Measurements from ENCODE around the gene UBAC1. TPM values are rescaled to one million over a fixed set of nuclear protein-coding genes. Genes with fewer than 3 reads are reported as not detected.

The UBAC1 gene
- total and polyA plus RNA-seq, 10 of the 15 experiments (the other 5 are each of a cell fraction or from before 2014, with no cell fraction given): 16.7 to 54.6 (median 38.5) TPM

GRCh38 chr9:135959814-135960213, 1.4 kb downstream of the UBAC1 start:
- in situ Hi-C loops (cut with MboI) (loop anchor here (5.0 kb wide), 1 partner anchor 162 kb away; no protein-coding TSS in a partner anchor), intact Hi-C loops (cut with micrococcal nuclease; ENCODE audit: unreplicated experiment) (loop anchor here (5.0 to 10.0 kb wide), 2 partner anchors 53 to 325 kb away; partner anchors contain the start of gene CAMSAP1)
- CTCF ChIA-PET: interaction anchor here (0.8 to 2.2 kb wide), 4 partner anchors 10 to 309 kb away, joined by 3 to 14 read pairs (median 4); no protein-coding TSS in a partner anchor
- no peak for TF ChIP-seq SMAD1 (IDR thresholded peaks at IDR 0.05; ENCODE audit: low read depth, partially characterized antibody)
- no peak for TF ChIP-seq EZH2 (IDR thresholded peaks at IDR 0.05; ENCODE audit: borderline replicate concordance, control insufficient read depth, low read depth, low read length)
- no peak for TF ChIP-seq KLF5 (IDR thresholded peaks at IDR 0.05; ENCODE audit: partially characterized antibody)
- no peak for TF ChIP-seq SIX5 (IDR thresholded peaks at IDR 0.05; ENCODE audit: low read depth, low read length, severe bottlenecking)
- no peak for TF ChIP-seq ZNF384 (IDR thresholded peaks at IDR 0.05; ENCODE audit: borderline replicate concordance, low read depth, low read length)
- no peak for TF ChIP-seq FOXK2 (IDR thresholded peaks at IDR 0.05)
- no peak for TF ChIP-seq MEF2A (IDR thresholded peaks at IDR 0.05; ENCODE audit: insufficient read depth, low read depth, low read length)
- no peak for TF ChIP-seq RFX5 (IDR thresholded peaks at IDR 0.05; ENCODE audit: low read depth, low read length)
- no peak for TF ChIP-seq POLR2AphosphoS5 (IDR thresholded peaks at IDR 0.05; ENCODE audit: low read length)
- TF ChIP-seq NFIC (IDR thresholded peaks at IDR 0.05; ENCODE audit: low read depth, low read length): no peak
- TF ChIP-seq, protein P1, sequence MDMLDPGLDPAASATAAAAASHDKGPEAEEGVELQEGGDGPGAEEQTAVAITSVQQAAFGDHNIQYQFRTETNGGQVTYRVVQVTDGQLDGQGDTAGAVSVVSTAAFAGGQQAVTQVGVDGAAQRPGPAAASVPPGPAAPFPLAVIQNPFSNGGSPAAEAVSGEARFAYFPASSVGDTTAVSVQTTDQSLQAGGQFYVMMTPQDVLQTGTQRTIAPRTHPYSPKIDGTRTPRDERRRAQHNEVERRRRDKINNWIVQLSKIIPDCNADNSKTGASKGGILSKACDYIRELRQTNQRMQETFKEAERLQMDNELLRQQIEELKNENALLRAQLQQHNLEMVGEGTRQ (IDR thresholded peaks at IDR 0.05; ENCODE audit: borderline replicate concordance, low read depth, low read length): no peak
- no peak for TF ChIP-seq CUX1 (IDR thresholded peaks at IDR 0.05; ENCODE audit: insufficient replicate concordance, low read depth, low read length)
- TF ChIP-seq SREBF2 (IDR thresholded peaks at IDR 0.05; ENCODE audit: low read length): no peak
- TF ChIP-seq, protein P2, sequence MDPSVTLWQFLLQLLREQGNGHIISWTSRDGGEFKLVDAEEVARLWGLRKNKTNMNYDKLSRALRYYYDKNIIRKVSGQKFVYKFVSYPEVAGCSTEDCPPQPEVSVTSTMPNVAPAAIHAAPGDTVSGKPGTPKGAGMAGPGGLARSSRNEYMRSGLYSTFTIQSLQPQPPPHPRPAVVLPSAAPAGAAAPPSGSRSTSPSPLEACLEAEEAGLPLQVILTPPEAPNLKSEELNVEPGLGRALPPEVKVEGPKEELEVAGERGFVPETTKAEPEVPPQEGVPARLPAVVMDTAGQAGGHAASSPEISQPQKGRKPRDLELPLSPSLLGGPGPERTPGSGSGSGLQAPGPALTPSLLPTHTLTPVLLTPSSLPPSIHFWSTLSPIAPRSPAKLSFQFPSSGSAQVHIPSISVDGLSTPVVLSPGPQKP (IDR thresholded peaks at IDR 0.05; ENCODE audit: low read depth, low read length): no peak

More at GRCh38 chr9:135959814-135960213, 1.4 kb downstream of the UBAC1 start:
- Histone ChIP-seq H2AFZ (ENCODE audit: control insufficient read depth, low read depth, low read length) (no peak overlapping the region), H3K36me3 (ENCODE audit: control insufficient read depth in 2 of 2, insufficient read depth in 2 of 2, low read length in 1 of 2) (peaks cover 0 to 1% of the 10 kb centered on the region in 2 experiments; a peak in 1 of 4 replicates), H3K4me2 (ENCODE audit: control insufficient read depth, insufficient read depth) (peak overlapping the region; percentile 96), H3K9me3 (replicated peaks; ENCODE audit: control insufficient read depth, insufficient read depth, low read length) (no peaks in the 10 kb centered on the region), H3K27ac (ENCODE audit: control insufficient read depth, insufficient read depth) (peak overlapping the region; percentile 76; the same call in 1 of the 2 replicates), H4K20me1 (ENCODE audit: control insufficient read depth, insufficient read depth) (peaks cover 4% of the 10 kb centered on the region; the same call in 1 of the 2 replicates), H3K27me3 (replicated peaks in 1 of 2; ENCODE audit: control insufficient read depth in 2 of 2, insufficient read depth in 2 of 2, low read length in 1 of 2) (no peaks in the 10 kb centered on the region; a peak in 1 of 4 replicates), H3K4me3 (peak overlapping the region; percentile 92), H3K9ac (ENCODE audit: control insufficient read depth, insufficient read depth, low read length) (peak overlapping the region; percentile 82), H3K79me2 (ENCODE audit: control insufficient read depth, insufficient read depth, low read length) (peaks cover 36% of the 10 kb centered on the region), H3K4me1 (ENCODE audit: control insufficient read depth, insufficient read depth, low read length) (peaks cover 9% of the 10 kb centered on the region)
- FAIRE-seq: no peak
- 72% methylated on average over 9 of the region's 9 CpGs for WGBS (ENCODE audit: insufficient coverage, insufficient replicate concordance, low lambda C conversion rate, missing lambda C conversion rate)
- BruUV-seq (replicated peaks): TSS peak; percentile 60
- SMC1A ChIA-PET (ENCODE audit: uncharacterized antibody, unreplicated experiment): interaction anchor here (2.1 kb wide), 1 partner anchor 162 kb away, joined by 6 read pairs; no protein-coding TSS in a partner anchor
- no peak for ATAC-seq
- POLR2A ChIA-PET: interaction anchor here (1.1 to 2.0 kb wide), 4 partner anchors 12 to 158 kb away, joined by 3 to 5 read pairs (median 3); no protein-coding TSS in a partner anchor
- DNase-seq (ENCODE audit: low read depth, low spot score): no peak
- RAD21 ChIA-PET (ENCODE audit: unreplicated experiment): interaction anchor here (0.7 to 2.8 kb wide), 3 partner anchors 60 to 150 kb away, joined by 3 to 9 read pairs (median 4); no protein-coding TSS in a partner anchor
